Activated T-cell treated with anti-CD3 and anti-CD28 coated beads for 1 hour (primary cell): Measurements from ENCODE around the gene FOLR1.
A peak's percentile ranks its signal among the peaks of the same experiment; 100 is the strongest.

Experiments
- DNase-seq: peaks from one replicate; pipeline ENCODE4 v3.0.0-alpha.2; 2020; ENCODE audit warnings: low read depth

Gene FOLR1

DNA sequence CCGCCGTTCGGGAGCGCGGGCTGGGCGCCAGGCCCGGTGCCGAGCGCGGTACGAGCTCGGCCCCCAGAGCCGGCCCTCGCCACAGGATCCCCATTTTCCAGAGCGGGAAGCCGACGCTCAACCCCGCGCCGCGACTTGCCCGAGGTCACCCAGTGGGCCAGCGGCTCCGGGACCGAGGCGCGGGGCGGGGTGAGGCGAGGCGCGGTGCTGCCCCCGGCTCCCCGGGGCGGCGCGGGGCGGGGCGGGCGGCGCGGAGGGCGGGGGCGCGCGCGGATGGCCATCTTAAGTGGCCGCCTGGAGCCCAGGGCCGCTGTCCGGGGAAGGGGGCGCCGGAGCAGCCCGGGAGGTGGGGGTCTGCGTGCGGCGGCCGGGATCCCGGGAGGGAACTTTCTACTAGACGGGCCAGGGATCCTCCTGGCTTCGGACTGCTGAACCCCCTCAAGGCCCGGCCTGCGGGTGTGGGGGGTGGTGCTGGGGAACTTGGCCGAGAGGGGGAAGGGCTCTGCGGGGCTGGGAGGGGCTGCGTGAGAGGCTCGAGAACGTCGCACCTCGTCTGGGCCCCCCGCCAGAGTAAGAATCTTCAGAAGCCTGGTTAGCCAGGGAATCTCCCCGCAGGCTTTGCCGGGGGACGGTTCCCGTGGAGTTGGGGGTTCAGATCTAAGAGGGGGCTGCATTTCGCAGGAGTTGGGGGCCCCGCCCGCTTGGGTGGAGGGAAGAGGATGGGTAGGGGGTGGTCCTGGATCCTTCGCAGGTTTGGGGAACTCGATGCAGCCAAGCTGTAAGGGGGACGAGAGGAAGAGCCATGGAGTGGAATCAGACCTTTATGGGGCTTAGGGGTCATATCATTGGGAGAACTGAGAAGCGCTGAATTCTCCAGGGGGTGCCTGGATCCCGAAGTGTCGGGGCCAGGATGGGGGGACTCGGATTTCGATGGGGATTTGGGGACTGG lies 31.9 kb downstream of the FOLR1 start:
- DNase-seq, result peak; percentile 36

- peak; percentile 28 for DNase-seq
Observed at GRCh38 chr11:72224564-72225410, 32.8 kb downstream of the FOLR1 start, which contains the start of gene INPPL1. TSS of gene INPPL1 (plus strand) at chr11:72224767. CDS start at chr11:72224985, 218 bp downstream.

DNA sequence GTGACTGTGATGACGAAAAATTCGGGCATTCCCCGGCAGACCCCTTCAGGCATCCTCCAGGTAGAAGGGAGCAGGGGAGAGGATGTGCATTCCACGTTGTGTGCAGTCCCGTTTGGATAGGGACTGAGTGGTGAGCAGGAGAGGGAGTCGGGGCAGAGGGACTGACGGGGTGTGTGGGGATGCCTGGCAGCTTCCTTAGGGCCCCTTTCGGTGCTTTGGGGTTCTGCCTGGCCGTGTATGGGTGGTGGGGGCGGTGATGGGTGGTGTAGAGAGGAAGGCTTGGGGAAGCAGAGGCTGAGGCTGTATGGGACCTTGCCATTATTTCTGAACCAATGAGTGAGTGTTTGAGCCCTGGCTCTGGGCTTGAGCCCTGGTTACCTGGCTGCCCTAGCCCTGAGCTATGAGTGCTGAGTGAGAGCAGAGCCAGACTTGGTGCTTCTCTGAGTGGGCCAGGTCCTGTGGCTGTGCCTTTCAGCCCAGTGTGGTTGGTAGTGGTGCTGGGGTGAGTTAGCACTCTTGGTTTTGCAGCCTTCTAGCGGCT lies 33.5 kb downstream of the FOLR1 start:
- DNase-seq, result no peak

DNA sequence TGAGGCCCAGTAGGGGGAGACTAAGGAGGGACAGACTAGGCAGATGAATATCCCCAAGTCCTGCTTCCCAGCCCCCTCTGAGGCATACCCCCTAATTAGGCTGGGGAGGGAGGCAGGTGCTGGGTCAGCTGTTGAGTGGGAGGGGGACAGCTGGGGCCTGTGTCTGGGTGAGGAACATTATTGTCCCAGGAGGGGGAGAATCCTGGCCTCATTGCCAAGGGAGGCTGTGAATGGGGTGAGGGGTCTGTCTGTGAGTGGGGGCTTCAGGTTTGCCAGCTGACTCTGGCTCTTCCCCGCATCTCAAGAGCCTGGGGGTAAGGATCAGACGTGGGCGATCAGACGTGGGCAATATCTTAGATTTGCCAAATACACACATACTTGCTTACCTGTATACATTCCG lies 34.8 kb downstream of the FOLR1 start:
- DNase-seq, result no peak

GRCh38 chr11:72227316-72228228 lies 35.6 kb downstream of the FOLR1 start:
- DNase-seq, result no peak

- no peak for DNase-seq
Observed at GRCh38 chr11:72228229-72228843, 36.4 kb downstream of the FOLR1 start.

DNA sequence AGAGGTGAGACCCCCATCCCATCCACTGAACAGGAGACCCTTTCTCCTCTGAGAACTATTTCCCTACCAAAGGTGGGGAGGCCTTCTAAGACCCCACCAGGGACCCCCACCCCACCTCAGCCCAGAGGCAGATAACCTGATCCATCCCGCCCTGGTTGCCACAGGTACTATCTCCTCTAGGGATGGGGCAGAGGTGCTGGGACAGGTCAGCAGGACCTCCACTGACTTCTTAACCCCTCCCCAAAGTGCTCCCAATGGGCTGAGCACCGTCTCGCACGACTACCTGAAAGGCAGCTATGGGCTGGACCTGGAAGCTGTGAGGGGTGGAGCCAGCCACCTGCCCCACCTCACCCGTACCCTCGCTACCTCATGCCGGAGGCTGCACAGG lies 36.9 kb downstream of the FOLR1 start:
- DNase-seq, result no peak

DNA sequence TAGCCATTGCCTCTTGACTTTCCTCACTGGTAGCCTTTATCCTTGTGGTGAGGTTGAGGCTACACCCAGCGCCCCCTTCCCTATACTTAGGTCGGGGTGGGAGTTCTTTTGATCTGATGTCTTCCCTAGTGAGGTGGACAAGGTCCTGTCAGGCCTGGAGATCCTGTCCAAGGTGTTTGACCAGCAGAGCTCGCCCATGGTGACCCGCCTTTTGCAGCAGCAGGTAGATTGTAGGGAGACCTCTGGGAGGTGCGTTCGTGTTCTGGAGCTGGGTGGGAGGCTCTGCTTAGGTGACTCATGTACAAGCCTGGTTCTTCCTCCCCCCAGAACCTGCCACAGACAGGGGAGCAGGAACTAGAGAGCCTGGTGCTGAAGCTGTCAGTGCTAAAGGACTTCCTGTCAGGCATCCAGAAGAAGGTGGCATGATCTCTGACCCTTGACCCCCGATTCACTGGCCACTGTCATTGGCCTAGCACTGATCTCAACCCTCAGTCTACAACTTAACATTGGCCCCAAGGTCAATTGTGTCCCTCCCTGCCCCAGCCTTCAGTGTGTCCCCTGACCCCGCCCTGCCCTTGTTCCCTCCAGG lies 37.5 kb downstream of the FOLR1 start:
- no peak for DNase-seq

DNA sequence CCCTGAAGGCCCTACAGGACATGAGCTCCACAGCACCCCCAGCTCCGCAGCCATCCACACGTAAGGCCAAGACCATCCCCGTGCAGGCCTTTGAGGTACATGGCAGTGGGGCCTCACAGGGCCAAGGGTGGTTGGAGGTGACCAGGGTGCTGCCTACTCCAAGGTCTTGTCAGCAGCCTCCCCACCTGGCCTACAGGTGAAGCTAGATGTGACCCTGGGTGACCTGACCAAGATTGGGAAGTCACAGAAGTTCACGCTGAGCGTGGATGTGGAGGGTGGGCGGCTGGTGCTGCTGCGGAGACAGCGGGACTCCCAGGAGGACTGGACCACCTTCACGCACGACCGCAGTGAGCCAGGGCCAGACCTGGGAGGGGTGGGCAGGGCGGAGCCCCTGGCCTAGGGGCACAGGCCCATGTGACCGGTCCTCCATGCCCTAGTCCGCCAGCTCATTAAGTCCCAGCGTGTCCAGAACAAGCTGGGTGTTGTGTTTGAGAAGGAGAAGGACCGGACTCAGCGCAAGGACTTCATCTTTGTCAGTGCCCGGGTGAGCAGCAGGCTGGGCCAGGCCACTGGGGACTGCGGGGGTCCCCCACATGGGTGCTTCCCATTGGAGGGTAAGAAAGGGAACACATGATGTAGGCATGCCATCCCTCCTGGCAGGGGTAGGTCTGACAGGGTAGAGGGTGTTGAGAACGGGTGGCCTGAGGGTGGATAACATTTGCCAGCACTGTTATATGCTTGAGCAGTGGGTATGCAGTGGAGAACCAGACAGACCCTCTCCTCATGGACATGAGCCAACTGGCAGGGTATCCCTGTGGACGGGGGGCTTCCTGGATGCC lies 38.2 kb downstream of the FOLR1 start:
- DNase-seq, result no peak

- no peak for DNase-seq
Observed at GRCh38 chr11:72230764-72231365, 38.9 kb downstream of the FOLR1 start.

DNA sequence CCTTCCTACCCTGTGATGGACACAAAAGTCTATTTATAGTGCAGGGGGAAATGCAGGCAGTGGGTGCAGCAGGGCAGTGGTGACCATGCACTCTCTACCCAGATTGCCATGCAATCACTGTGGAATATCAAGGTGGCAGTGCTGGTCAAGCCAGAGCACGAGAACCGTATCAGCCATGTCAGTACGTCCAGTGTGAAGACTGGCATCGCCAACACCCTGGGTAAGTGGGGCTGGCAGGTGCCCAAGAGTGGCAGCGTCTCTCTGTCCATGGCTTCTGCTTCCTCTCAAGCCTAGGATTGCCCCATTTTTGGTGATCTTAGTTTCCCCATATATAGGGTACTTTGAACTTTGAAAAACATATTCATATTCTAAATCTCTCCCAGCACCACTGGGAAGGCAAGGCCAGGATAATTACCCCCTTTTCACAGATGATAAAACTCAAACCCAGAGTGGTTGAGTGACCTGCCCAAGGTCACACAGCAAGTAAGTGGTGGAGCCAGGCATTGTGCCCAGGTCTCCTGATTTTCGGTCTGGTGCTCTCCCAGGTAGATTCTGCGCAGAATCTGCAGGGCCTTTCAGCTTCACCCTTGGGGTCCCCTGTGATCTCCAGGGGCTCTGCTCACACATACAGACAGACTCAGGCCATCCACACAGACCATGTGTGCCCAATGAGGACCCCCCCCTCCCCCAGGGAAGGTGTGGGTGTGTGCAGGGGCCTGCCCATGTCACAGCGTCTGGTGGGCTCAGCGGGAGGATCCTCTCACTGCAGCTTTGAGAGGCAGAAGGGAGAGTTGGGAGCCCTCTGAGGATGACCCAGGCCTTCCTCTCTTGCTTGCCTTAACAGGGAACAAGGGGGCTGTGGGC lies 39.7 kb downstream of the FOLR1 start:
- no peak for DNase-seq

DNA sequence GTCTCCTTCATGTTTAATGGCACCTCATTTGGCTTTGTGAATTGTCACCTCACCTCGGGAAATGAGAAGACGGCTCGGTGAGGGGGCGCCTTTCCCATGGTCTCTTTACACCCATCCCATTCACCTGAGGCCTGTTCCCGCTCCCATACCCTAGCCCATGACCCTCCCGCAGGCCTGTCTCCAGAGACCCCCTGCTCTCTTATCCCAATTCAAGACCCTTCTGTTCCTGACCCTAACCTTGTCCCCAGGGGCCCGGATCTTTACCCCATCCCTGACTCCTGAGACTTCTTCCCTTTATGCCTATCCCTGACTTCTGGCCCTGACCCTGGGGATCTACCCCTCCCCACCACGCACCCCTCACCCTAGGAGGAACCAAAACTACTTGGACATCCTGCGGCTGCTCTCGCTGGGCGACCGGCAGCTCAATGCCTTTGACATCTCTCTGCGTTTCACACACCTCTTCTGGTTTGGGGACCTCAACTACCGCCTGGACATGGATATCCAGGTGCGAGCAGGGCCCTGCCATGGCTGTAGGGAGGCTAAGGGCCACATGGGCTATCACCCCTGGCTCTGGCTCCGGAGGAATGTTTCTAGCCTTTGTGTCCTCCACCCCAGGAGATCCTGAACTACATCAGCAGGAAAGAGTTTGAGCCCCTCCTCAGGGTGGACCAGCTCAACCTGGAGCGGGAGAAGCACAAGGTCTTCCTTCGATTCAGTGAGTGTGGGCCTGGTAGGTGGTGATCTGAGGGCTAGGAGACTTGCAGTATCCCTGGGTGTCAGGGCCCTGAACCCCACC lies 40.5 kb downstream of the FOLR1 start:
- DNase-seq, result no peak

GRCh38 chr11:72233056-72233772 lies 41.3 kb downstream of the FOLR1 start:
- no peak for DNase-seq

DNA sequence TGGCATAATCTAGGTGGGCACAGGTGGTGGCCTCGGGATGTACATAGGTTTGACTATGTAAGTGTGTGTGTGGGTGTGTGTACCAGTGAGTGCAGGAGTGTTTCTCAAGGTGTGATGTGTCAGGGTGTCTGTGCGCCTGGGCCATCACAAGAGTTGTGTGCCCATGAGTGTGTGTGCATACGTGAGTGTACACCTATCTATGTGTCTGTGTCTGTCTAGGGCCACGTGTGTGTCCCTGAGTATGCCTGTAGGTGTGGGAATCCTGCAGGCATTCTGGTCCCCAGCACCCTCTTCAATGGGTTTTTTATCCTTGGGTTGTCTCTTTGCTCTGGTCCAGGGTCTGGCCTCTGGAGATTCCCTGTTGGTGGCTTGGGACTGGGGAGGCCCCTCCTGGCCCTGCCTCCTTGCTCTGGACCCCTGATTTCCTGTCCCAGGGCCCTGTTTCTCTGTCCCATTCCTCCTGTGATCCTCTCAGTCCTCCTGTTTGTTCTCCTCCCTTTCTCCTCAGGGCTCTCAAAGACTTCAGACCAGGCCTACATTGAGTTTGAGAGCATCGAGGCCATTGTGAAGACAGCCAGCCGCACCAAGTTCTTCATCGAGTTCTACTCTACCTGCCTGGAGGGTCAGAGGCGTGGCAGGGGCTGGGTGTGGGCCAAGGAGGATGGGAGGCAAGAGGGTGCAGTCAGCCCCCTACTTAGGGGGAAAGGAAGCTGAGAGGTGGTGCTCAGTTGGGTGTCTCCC lies 42.0 kb downstream of the FOLR1 start:
- DNase-seq, result no peak

DNA sequence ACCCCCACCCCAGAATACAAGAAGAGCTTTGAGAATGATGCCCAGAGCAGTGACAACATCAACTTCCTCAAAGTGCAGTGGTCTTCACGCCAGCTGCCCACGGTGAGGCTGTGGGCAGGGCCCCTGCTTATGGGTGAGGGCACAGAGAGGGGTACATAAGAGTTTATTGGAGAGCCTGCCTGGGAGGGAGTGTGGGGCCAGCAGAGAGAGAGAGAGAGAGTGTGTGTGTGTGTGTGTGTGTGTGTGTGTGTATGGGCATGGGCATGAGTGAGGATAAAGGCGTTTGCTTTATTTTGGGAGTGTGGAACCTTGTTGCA lies 42.5 kb downstream of the FOLR1 start:
- DNase-seq, result no peak

DNA sequence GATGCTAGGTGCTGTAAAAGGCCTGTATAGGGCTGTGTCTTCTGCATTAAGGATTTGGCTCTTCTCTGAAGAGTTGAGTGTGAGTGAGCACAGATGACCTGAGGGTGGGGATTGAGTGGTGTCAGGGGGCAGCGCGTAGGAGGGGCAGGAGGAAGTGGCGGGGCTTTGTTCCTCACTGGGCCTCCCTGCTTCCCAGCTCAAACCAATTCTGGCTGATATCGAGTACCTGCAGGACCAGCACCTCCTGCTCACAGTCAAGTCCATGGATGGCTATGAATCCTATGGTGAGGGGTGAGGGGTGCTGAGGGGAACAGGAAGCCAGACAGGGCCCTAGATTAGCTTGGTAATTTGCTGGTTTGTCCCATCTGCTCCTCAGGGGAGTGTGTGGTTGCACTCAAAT lies 43.0 kb downstream of the FOLR1 start:
- no peak for DNase-seq
